SKM-1 (cell line): ENCODE results near the gene KIF21A.
"Not testable (repeated sequence)": the region's sequence is repeated elsewhere in the genome, so short reads cannot be mapped to it uniquely, and the experiment has no call there.

ENCODE experiments used
- DNase-seq: peaks from one replicate; lab custom pipeline; 2025; ENCODE audit not compliant: unreplicated experiment; lab: John Stamatoyannopoulos, UW

The KIF21A gene

GRCh38 chr12:39351153-39351552 is 91.8 kb downstream of the KIF21A start:
- DNase-seq = no peak

GRCh38 chr12:39348941-39349626 is 93.8 kb downstream of the KIF21A start:
- no peak for DNase-seq

GRCh38 chr12:39348523-39348922 is 94.4 kb downstream of the KIF21A start:
- DNase-seq = no peak

GRCh38 chr12:39344926-39345325 is 98.0 kb downstream of the KIF21A start:
- DNase-seq = no peak

- DNase-seq = no peak
Measured at GRCh38 chr12:39343665-39344064, 99.3 kb downstream of the KIF21A start.

GRCh38 chr12:39341761-39342160 is 101.2 kb downstream of the KIF21A start:
- no peak for DNase-seq

GRCh38 chr12:39341179-39341578 is 101.7 kb downstream of the KIF21A start:
- DNase-seq = no peak

- no peak for DNase-seq
Measured at GRCh38 chr12:39332661-39333175, 110.2 kb downstream of the KIF21A start.

GRCh38 chr12:39331539-39332261 is 111.2 kb downstream of the KIF21A start:
- DNase-seq = no peak

- no peak for DNase-seq
Measured at GRCh38 chr12:39329876-39330275, 113.0 kb downstream of the KIF21A start.

- DNase-seq = no peak
Measured at GRCh38 chr12:39329018-39329417, 113.9 kb downstream of the KIF21A start.

GRCh38 chr12:39327965-39328364 is 115.0 kb downstream of the KIF21A start:
- no peak for DNase-seq

GRCh38 chr12:39327510-39327909 is 115.4 kb downstream of the KIF21A start:
- DNase-seq = no peak

- DNase-seq = no peak
Measured at GRCh38 chr12:39319180-39319579, 123.7 kb downstream of the KIF21A start.

- no peak for DNase-seq
Measured at GRCh38 chr12:39314547-39314946, 128.4 kb downstream of the KIF21A start.

GRCh38 chr12:39309516-39309915 is 133.4 kb downstream of the KIF21A start:
- no peak for DNase-seq

- no peak for DNase-seq
Measured at GRCh38 chr12:39301422-39301821, 141.5 kb downstream of the KIF21A start.

GRCh38 chr12:39300799-39301198 is 142.1 kb downstream of the KIF21A start:
- no peak for DNase-seq

- no peak for DNase-seq
Measured at GRCh38 chr12:39297891-39298290, 145.0 kb downstream of the KIF21A start.

GRCh38 chr12:39296496-39296895 is 146.4 kb downstream of the KIF21A start:
- DNase-seq = no peak

GRCh38 chr12:39295593-39295992 is 147.3 kb downstream of the KIF21A start:
- not testable (repeated sequence) for DNase-seq

GRCh38 chr12:39294715-39295114 is 148.2 kb downstream of the KIF21A start:
- no peak for DNase-seq
